ENCODE results near the gene KCNQ1OT1. TPM values are rescaled to one million over a fixed set of nuclear protein-coding genes. Genes with fewer than 3 reads are reported as not detected.

The KCNQ1OT1 gene
- 1 to 10 TPM in 2 of 4 donors, under 1 TPM in 2; 0.46 to 2.7 (median 1.5) TPM for polyA plus RNA-seq (ENCODE audit: insufficient read length in 4 of 4)

DNA sequence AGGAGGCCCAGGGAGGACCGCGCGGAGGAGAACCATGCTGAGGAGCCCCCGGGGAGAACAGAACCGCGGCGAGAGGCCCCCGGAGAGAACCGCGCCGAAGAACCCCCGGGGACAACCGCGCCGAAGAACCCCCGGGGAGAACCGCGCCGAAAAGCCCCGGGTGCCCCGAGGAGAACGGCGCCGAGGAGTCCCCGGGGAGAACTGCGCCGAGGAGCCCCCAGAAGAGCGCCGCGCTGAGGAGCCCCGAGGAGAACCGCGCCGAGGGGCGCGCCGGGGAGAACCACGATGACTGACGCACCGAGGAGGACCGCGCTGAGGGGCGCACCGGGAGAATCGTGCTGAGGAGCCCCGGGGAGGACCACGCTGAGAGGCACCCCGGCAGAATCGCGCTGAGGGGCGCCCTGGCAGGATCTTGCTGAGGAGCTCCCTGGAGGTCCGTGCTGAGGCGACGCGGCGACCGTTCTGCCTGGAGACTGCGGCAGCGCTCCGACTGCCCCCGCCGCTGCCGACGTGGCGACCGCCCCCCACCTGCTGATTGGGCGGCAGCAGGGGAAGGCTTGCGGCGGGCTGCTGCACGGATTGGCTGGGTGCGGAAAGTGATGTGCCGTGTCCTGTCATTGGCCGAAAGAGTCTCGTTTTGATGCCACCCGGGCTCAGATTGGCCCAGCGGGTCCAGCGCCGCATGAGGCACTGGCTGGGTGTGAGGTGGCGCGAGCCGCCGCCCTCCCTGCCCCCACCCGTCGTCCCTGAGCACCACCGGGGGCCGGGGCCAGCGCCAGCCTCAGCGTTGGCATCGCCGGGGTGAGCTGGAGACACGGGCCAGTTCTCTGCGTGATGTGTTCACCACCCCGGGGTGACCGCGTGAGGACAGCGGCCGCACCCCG is at the start of gene KCNQ1OT1:
Gene KCNQ1OT1, minus strand, starts transcription at position 464 of the 884 bp plus-strand sequence.
- peak in 3 of 4 donors; percentile 72 to 83 (median 82) for DNase-seq (ENCODE audit: low read depth in 4 of 4, low spot score in 2 of 4)

DNA sequence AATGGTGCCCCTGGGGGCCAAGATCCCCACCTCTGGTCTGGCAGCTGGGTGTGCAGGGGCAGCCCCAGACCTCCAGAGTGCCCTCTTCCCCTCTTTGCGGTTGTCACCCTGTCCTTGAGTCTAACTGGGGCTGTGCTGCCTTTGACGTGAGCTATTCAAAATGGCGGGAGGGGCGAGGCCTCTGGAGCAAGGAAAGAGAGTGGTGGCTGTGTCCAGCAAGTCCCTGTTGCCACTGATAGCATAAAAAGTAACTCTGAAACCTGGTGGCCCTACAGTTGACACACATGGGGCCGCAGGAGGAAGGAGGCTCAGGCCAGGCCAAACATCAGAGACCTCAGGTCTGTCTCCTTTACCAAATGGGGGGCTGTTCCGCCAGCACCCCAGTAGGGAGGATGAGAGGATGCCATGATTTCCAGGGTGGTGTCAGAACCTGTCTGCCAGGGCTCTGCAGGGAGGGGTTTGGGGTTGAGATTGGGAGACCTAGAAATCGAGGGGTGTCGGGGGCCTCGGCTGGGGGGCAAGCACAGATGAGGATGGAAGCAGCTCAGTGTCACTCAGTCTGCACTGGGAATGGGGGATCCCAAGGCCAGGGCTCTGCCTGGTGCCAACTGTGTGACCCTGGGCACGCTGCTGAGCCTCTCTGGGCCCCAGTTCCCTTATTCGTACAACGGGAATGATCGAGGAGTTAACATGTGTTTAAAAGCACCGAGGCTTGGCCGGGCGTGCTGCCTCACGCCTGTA is 49.2 kb upstream of the KCNQ1OT1 start:
- no peak for DNase-seq (ENCODE audit: low read depth in 4 of 4, low spot score in 2 of 4)

DNA sequence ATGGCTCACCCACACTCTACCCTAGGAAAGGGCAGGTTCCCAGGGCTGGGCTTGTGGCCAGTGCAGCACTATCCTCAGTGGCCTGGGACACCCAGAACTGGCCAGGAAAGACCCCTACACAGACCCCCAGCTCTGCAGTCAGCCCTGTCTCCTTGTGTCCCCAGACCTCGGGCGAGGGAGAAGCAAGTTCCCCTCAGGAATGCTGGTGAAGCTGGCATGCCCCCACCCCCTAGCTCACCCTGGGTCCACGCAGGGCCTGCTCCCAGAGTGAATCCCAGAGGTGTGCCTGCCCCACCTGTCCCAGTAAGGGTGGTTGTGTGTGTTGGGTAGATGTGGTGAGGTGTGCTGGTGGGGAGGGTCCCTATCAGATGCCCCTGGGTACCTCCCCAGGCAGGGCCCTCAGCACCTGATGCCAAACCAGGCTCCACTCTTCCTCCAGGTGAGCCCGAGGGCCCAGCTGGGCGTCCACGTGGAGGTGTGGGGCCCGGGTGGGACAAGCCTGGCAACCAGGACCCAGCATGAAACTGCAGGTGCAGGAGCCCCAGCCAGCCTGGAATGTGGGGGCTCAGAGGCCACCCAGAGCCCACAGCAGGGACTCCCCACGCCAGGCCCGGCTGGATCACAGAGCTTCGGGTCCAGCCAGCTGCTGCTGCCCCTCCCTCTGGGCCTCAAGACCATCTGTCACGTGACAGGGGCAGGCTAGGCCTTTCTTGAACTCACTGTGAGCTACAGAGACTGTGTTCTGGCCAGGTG is 48.4 kb upstream of the KCNQ1OT1 start:
- DNase-seq (ENCODE audit: low read depth in 4 of 4, low spot score in 2 of 4), result no peak

DNA sequence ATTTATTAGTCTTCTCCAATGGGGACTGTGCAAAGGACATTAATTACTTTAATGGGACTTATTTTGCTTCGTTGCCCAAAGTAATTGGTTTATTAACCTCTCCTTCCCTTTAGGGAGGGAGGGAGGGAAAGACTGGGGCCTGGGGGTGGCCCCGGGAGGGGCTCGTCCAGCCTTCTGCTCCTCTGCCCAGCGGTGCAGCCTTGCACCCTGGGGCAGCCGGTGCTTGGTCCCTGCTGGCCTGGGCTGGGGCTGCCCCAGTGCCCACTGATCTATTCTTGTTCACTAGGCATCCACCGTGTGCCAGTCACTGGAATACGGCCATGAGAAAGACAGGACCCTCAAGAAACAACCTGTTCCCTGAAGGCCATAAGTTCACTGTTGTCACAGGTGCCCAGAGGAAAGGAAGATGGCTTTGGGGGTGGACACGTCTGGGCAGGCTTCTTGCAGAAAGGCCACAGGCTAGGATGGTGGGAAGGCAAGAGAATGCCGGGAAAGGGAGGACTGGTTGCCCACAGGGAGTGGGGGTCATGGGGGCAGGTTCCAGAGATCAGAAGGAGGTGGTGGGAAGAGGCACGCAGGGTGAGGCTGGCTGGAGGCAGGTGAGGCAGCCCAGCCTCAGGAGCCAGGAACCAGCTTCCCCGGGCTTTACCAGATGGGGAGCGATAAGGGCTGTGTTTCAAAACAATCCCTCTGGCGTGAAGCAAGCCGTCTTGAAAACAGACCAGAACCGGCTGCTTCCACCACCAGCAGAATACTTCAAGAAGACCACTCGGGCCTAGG is 47.6 kb upstream of the KCNQ1OT1 start:
- no peak for DNase-seq (ENCODE audit: low read depth in 4 of 4, low spot score in 2 of 4)

DNA sequence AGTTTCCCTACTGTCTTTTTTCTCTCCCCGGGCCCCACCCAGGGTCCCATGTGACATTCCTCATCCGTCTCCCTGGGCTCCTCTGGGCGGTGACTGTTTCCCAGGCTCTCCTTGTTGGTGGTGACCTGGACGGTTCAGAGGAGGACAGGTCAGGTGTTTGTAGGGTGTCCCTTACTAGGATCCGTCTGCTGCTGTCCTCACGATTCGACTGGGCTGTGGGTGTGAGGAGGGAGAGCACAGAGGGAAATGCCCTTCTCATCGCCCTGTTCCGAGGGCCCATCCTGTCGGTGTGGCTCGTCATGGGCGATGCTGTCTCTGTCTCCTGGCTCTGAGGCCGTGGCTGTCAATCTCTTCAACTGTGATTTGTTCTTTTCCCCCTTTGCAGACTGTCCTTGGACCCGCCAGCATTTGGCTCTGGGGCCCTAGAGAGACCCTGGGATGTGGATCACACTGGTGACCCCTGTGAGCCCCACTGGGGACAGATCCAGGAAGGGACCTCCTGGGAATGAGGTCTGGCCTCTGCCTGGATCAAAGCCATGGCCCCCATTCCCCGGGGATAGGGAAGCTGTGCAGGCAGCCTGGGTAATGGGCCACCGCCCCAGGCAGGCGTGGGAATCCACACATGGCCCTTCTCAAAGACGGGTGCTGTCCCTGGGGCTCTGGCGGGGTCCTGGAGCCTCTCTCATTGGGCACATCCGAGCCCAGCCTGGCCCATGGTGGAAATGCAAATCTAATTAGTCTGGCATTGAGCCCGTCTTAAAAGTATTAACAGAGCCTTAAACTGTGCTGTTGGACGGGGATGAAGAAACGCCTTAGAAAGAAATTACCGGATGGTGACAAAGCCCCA is 46.8 kb upstream of the KCNQ1OT1 start:
- DNase-seq (ENCODE audit: low read depth in 4 of 4, low spot score in 2 of 4), result no peak

DNA sequence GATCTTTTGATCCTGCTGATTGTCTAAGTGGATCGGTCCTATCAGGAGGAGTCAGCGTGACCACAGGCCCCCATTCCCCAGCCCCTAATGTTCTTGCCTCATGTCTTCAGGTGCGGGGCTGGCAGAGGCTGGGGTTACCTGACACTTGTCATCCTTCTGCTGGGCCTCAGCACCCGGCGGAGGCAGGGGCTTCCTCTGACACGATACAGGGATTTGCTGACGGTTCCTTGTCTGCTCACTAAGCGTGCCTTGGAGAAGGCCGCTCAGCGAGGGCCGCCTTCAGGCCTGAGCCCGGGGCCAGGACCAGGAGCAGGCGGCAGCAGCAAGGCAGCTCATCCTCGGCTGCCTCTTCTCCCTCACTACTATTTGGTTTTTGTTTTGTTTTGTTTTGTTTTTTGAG is 45.7 kb upstream of the KCNQ1OT1 start:
- DNase-seq (ENCODE audit: low read depth in 4 of 4, low spot score in 2 of 4), result no peak

DNA sequence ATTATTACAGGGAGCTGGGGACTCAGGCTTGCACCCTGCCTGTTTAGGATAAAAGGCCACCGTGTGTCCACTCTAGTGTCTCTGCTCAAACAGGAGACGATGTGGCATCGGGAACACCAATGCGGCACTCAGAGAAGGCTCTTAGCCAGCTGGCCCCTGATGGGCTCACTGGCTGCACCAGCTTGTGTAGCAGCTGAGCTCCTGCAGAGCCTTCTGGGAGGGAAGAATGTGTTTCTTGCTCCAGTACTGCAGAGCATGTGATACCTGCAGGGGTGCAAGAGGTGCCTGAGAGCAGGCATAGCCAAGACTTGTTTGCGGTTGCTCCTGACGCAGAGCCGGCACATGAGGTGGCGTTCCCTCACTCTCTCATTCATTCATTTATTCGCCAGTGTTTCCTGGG is 44.4 kb upstream of the KCNQ1OT1 start:
- no peak for DNase-seq (ENCODE audit: low read depth in 4 of 4, low spot score in 2 of 4)

DNA sequence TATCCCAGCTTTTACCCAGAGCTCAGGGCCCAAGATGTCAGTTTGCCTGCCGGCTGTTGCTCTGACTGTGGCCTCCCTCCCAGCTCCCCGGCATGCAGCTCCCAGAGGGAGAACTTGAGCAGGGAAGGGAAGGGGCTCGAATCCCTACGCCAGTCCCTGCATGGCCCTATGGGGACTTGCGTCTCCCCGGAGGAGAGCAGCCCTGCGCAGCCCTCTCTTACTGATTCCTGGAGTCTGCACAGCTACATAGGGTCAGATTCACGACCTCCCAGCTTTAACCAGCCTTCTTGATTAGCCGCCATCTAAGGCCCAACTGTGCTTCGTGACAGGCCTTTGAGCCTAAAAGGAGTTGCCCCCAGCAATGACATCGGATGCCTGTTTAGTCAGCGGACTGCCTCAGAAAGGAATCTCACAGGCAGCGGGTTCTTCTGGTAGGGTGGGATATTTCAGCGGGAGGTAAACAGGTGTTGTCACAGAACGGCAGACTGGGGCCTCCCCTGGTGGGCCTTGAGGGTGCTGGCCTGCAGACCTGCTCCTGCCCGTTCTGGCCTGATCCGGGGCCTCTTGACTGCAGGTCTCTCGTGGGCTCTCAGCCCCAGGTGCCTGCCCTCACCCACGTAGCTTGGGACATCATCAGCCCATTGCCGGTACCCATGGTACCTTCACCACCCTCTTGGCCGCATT is 43.8 kb upstream of the KCNQ1OT1 start:
- DNase-seq (ENCODE audit: low read depth in 4 of 4, low spot score in 2 of 4), result no peak

DNA sequence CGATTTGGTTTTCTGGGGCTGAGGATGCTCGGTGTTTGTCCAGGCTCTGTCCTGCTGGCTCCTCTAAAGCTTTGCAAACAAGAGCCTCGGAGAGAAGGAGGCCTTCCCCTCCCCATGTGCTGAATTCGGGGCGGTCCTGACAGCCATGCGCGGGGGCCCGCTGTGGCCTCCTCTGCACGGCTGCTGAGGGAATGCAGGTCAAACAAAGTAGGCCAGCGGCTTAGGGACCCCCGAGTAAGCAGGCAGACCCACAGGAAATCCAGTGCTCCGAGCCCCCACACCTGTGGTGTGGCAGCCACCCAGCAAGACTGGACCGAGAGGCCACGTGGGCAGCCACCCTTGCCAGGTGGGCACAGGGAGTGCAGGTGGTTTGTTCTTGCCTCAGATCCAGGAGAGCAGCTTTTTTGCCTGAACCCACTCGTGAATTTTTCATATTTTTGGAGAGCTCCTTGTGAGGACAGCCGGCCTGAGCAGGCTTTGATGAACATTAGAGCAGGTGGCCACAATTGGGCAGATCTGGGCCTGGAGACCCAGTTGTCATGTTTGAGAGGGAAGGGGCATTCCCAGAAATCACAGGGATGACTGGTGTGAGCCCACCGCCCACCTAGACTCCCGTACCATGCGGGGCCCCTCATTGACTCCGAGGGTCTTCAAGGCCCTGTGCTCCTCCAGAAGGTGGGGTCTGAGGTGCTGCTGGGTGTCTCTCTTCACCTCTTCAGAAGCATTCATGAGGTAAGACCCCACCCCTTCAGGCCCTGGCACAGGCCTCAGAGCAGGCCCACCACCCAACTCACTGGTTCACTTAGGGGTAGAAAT is 43.0 kb upstream of the KCNQ1OT1 start:
- no peak for DNase-seq (ENCODE audit: low read depth in 4 of 4, low spot score in 2 of 4)

DNA sequence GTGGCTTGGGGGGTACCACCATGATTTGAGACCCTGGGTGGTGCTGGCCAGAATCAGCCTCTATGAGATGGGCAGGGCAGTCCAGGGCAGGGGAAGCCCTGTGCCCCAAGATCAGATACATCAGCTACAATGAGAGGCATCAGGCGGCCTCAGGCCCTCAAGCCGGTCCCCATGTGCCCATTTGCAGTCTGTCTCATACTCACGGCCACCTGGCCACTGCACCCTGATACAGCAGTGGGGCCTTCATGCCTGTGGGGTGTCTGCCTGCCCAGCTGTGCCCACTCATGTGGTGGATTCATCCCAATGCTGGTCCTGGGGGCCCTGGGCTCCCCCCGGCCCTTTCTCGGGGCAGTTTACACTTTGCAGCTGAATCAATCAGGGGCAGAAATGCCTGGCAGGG is 42.4 kb upstream of the KCNQ1OT1 start:
- DNase-seq (ENCODE audit: low read depth in 4 of 4, low spot score in 2 of 4), result no peak

DNA sequence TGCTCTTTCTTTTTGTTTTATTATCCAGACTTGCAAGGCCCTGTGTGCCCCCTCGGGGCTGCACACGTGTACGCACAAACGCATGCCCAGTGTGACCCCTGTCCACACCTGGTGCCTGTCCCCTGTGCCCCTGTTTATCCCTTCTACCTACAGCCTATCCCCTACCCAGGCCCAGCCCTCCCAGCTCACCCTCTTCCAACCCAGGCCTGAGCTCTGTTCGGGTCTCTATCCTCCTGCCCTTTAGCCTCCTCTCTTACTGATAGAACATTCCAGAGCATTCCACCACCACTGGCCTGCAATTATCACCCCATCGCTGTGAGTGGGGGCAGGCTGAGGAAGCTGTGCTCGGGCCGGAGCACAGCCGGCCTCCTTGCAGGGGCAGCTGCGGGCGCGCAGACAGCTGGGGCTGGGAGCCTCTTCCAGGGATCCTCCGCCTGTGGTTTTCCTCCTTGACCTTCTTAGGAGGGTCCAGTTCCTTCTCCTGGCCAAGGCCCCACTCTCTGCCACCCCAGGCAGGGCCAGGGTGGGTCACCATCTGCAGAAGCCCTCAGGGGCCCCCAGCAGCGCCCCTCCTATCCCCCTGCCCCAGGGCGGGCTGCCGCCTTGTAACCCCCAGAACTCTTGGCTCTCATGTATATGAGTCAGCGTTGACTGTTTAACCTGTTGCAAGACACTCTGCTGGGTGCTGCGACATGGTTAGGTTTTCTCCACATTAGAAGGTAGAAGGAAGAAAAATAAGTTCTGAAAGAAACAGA is 41.8 kb upstream of the KCNQ1OT1 start:
- no peak for DNase-seq (ENCODE audit: low read depth in 4 of 4, low spot score in 2 of 4)

DNA sequence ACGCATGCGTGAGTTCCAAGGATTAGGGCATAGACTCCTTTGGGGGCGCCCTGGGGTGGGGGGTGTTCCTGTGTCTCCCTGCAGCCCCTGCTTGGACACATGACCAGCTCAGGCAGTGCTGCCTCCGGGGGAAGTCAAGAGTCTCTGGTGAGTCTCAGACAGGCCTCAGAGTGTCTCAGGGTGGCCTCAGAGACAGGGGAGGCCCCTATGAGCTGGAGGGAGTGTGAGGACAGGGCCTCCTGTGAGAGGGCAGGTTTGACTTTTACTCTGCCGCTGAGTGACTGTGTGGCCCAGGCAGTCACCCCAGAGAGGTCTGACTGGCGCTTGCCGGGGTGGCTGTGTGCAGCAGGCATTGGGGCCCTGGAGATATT is 41.2 kb upstream of the KCNQ1OT1 start:
- DNase-seq (ENCODE audit: low read depth in 4 of 4, low spot score in 2 of 4), result no peak

DNA sequence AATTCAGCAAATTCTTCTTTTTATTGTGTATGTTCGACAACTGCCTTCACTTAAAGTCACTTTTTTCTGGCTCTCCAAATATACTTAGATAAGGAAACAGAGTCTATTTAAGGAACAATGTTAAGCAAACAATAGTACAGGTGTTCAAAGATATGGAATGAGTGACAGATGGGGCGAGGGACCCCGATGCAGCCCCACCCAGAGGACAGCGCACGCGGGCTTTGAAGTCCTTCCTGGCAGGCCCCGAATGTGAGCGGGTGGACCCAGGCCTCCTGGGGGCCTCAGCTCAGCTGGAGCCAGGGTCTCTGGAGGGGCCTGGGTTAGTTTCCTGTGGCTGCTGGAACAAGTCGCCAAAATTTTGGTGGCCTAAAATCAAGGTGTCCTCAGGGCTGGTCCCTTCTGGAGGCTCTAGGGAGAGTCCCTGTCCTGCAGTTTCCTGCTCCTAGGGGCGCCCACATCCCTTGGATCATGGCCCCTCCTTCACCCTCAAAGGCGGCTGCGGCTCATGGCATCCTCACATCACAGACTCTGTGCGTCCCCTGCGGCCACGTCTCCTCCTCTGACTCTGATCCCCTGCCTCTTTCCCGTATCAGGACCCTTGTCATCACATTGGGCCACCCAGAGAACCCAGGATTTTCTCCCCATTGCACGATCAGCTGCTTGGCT is 40.6 kb upstream of the KCNQ1OT1 start:
- DNase-seq (ENCODE audit: low read depth in 4 of 4, low spot score in 2 of 4), result no peak

DNA sequence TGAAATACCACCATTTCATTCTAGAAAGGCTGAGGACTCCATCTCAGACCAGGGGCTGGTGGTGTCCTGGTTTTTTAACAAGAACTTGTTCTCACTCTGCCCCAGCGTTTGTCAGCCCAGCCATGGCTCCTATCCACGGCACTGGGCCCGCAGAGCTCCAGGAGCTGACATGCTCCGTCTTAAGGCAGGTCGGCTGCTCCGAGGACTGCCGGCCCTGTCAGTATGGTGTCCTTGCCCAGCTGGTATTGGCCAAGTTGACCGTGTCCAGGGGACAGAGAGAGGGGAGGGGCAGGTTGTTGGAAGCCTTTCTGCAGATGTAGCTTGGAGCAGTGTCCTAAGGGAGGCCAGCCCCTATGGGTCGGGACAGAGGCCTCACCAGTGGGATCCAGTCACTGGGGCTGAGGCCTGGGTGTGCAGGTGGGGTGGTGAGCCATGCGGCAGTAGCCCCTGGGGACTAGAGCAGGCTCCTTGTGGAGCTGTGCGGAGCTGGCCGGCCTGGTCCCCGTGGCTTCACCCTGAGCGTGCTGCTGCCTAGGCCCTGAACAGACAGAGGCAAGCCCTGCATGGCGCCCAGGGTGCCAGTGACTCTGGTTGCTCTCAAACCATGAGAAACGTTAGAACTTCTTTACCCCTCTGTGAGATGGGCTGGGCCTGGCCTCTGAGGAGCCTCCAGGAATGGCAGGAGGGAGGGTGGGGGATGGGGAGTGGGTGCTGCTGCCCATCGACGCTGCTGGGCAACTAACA is 39.9 kb upstream of the KCNQ1OT1 start:
- DNase-seq (ENCODE audit: low read depth in 4 of 4, low spot score in 2 of 4), result no peak

DNA sequence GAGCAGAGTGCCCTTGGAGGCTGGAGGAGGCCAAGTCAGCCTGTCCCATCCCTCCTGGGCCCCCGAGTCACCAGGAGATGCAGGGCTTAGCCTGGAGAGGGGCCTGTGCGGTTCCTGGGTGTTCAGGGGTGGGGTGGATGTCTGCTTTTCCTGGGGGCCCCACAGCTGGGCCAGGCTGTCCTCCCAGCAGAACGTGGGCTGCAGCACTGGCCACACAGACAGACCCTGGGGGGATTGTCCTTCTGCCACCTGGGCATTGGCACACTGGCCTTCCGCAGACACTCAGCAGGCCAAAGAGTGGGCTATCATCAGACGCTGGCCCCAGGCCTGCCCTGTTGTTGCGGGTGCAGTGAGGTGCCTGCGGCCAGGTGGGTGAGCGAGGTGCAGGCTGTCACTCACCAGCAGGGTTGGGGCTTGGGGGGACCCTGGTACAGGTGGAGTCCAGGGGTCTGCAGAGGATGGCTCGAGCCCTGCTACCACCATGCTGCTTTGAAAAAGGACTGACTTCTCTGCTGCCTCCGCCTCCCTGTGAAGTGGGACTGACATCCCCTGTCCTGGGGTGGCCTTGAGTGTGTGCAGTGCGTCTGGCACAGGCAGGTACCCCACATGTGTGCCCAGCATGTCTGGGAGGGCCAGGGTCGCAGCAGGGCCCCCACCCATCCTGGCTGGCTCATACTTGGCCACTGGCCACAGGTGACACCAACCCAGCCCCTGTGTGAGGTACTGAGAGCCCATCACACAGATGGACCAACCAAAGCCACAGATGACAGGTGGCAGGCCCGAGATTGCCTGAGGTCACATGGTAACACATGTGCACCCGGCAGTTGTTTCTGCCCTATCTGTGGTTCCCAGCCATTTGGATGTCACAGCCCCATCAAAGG is 39.0 kb upstream of the KCNQ1OT1 start:
- DNase-seq (ENCODE audit: low read depth in 4 of 4, low spot score in 2 of 4), result no peak

All from left renal cortex interstitium (tissue), 4 donors.